HUES6 (cell line): ENCODE data around the gene GHRHR.

ENCODE experiments used
- H3K27ac ChIP-seq: 2 replicates; pipeline ENCODE4 v1.7.0; 2013; ENCODE audit warnings: low read depth, mild to moderate bottlenecking, low read length, inconsistent platforms
- H3K27me3 ChIP-seq: 2 replicates; pipeline ENCODE4 v1.6.1; 2013; ENCODE audit warnings: low read length; ENCODE audit not compliant: control insufficient read depth, insufficient read depth
- H3K36me3 ChIP-seq: 2 replicates; pipeline ENCODE4 v1.6.1; 2013; ENCODE audit warnings: low read length; ENCODE audit not compliant: control insufficient read depth, insufficient read depth
- H3K4me1 ChIP-seq: 2 replicates; pipeline ENCODE4 v1.6.1; 2013; ENCODE audit warnings: low read length; ENCODE audit not compliant: control insufficient read depth, insufficient read depth
- H3K4me3 ChIP-seq: 2 replicates; pipeline ENCODE4 v1.5.1; 2013; ENCODE audit warnings: low read depth, low read length
- H3K9ac ChIP-seq: one replicate; pipeline ENCODE4 v1.6.1; 2013; ENCODE audit warnings: mild to moderate bottlenecking, low read length
- H3K9me3 ChIP-seq: 2 replicates; pipeline ENCODE4 v1.6.1; 2013; ENCODE audit warnings: low read depth, low read length; ENCODE audit not compliant: control insufficient read depth, insufficient read depth

GHRHR gene

GRCh38 chr7:31007634-31008033 lies 43.9 kb downstream of the GHRHR start:
- Histone ChIP-seq H3K9ac (no peak overlapping the region), H3K4me3 (no peak overlapping the region), H3K27me3 (no peaks in the 10 kb centered on the region)

GRCh38 chr7:31014826-31015225 lies 51.1 kb downstream of the GHRHR start:
- H3K4me3 ChIP-seq = no peak overlapping the region
- H3K36me3 ChIP-seq = no peaks in the 10 kb centered on the region
- no peak overlapping the region for H3K27ac ChIP-seq
- H3K9me3 ChIP-seq = no peaks in the 10 kb centered on the region; the same call in 1 of the 2 replicates
- H3K9ac ChIP-seq = no peak overlapping the region
- peaks cover 6% of the 10 kb centered on the region; the same call in 1 of the 2 replicates for H3K4me1 ChIP-seq
- no peaks in the 10 kb centered on the region for H3K27me3 ChIP-seq

More at GRCh38 chr7:31007634-31008033, 43.9 kb downstream of the GHRHR start:
- Histone ChIP-seq H3K36me3 (no peaks in the 10 kb centered on the region), H3K4me1 (peaks cover 6% of the 10 kb centered on the region; the same call in 1 of the 2 replicates), H3K9me3 (peaks cover 5% of the 10 kb centered on the region), H3K27ac (no peak overlapping the region)

- no peak overlapping the region for H3K9ac ChIP-seq
Observed at GRCh38 chr7:31017032-31017675, 53.4 kb downstream of the GHRHR start.

GRCh38 chr7:31017721-31018120 lies 54.0 kb downstream of the GHRHR start:
- H3K27me3 ChIP-seq = no peaks in the 10 kb centered on the region
- no peak overlapping the region for H3K4me3 ChIP-seq
- no peaks in the 10 kb centered on the region for H3K9me3 ChIP-seq
- peaks cover 21% of the 10 kb centered on the region for H3K4me1 ChIP-seq
- H3K36me3 ChIP-seq = no peaks in the 10 kb centered on the region
- H3K27ac ChIP-seq = no peak overlapping the region
- no peak overlapping the region for H3K9ac ChIP-seq

More at GRCh38 chr7:31017032-31017675, 53.4 kb downstream of the GHRHR start:
- Histone ChIP-seq H3K4me3 (no peak overlapping the region), H3K27ac (no peak overlapping the region), H3K4me1 (peaks cover 20% of the 10 kb centered on the region), H3K27me3 (no peaks in the 10 kb centered on the region), H3K36me3 (no peaks in the 10 kb centered on the region), H3K9me3 (no peaks in the 10 kb centered on the region)

GRCh38 chr7:31019509-31019908 lies 55.8 kb downstream of the GHRHR start:
- Histone ChIP-seq H3K4me3 (no peak overlapping the region), H3K9ac (no peak overlapping the region), H3K27ac (no peak overlapping the region), H3K36me3 (no peaks in the 10 kb centered on the region), H3K4me1 (peaks cover 24% of the 10 kb centered on the region), H3K27me3 (no peaks in the 10 kb centered on the region), H3K9me3 (no peaks in the 10 kb centered on the region)

GRCh38 chr7:31020161-31020560 lies 56.4 kb downstream of the GHRHR start:
- Histone ChIP-seq H3K9ac (no peak overlapping the region), H3K4me3 (no peak overlapping the region), H3K36me3 (no peaks in the 10 kb centered on the region), H3K27me3 (no peaks in the 10 kb centered on the region), H3K9me3 (no peaks in the 10 kb centered on the region), H3K4me1 (peaks cover 24% of the 10 kb centered on the region), H3K27ac (no peak overlapping the region)

GRCh38 chr7:31020652-31021051 lies 56.9 kb downstream of the GHRHR start:
- Histone ChIP-seq H3K9me3 (no peaks in the 10 kb centered on the region), H3K27me3 (no peaks in the 10 kb centered on the region), H3K4me3 (no peak overlapping the region), H3K9ac (no peak overlapping the region), H3K4me1 (peaks cover 24% of the 10 kb centered on the region), H3K36me3 (no peaks in the 10 kb centered on the region), H3K27ac (no peak overlapping the region)

- Histone ChIP-seq H3K27me3 (no peaks in the 10 kb centered on the region), H3K4me1 (peaks cover 32% of the 10 kb centered on the region), H3K4me3 (no peak overlapping the region), H3K9me3 (no peaks in the 10 kb centered on the region), H3K9ac (no peak overlapping the region), H3K36me3 (no peaks in the 10 kb centered on the region), H3K27ac (no peak overlapping the region)
Observed at GRCh38 chr7:31022117-31022516, 58.4 kb downstream of the GHRHR start.

- no peak overlapping the region for H3K9ac ChIP-seq
- H3K4me3 ChIP-seq = no peak overlapping the region
- no peaks in the 10 kb centered on the region for H3K9me3 ChIP-seq
- no peaks in the 10 kb centered on the region for H3K27me3 ChIP-seq
- H3K36me3 ChIP-seq = no peaks in the 10 kb centered on the region
- no peak overlapping the region for H3K27ac ChIP-seq
- peaks cover 34% of the 10 kb centered on the region for H3K4me1 ChIP-seq
Observed at GRCh38 chr7:31022726-31023125, 59.0 kb downstream of the GHRHR start.

GRCh38 chr7:31023877-31024276 lies 60.1 kb downstream of the GHRHR start:
- no peak overlapping the region for H3K4me3 ChIP-seq
- no peak overlapping the region for H3K27ac ChIP-seq
- no peaks in the 10 kb centered on the region for H3K27me3 ChIP-seq
- H3K9me3 ChIP-seq = no peaks in the 10 kb centered on the region
- peaks cover 34% of the 10 kb centered on the region for H3K4me1 ChIP-seq
- H3K9ac ChIP-seq = no peak overlapping the region
- no peaks in the 10 kb centered on the region for H3K36me3 ChIP-seq

GRCh38 chr7:31027161-31027965 lies 63.6 kb downstream of the GHRHR start:
- Histone ChIP-seq H3K4me3 (no peak overlapping the region), H3K27me3 (no peaks in the 10 kb centered on the region), H3K9ac (no peak overlapping the region), H3K4me1 (peaks cover 19% of the 10 kb centered on the region), H3K27ac (no peak overlapping the region), H3K9me3 (no peaks in the 10 kb centered on the region), H3K36me3 (no peaks in the 10 kb centered on the region)
